GM18519 (cell line): Measurements from ENCODE around the gene SIRT5.
A peak's percentile ranks its signal among the peaks of the same experiment; 100 is the strongest.

Source experiments
- ATAC-seq: cut with Tn5 transposase; IDR thresholded peaks from one replicate; pipeline ENCODE4 v1.9.1; 2021; ENCODE audit warnings: mild to moderate bottlenecking, moderate library complexity; ENCODE audit not compliant: unreplicated experiment, low FRiP score

The SIRT5 gene

DNA sequence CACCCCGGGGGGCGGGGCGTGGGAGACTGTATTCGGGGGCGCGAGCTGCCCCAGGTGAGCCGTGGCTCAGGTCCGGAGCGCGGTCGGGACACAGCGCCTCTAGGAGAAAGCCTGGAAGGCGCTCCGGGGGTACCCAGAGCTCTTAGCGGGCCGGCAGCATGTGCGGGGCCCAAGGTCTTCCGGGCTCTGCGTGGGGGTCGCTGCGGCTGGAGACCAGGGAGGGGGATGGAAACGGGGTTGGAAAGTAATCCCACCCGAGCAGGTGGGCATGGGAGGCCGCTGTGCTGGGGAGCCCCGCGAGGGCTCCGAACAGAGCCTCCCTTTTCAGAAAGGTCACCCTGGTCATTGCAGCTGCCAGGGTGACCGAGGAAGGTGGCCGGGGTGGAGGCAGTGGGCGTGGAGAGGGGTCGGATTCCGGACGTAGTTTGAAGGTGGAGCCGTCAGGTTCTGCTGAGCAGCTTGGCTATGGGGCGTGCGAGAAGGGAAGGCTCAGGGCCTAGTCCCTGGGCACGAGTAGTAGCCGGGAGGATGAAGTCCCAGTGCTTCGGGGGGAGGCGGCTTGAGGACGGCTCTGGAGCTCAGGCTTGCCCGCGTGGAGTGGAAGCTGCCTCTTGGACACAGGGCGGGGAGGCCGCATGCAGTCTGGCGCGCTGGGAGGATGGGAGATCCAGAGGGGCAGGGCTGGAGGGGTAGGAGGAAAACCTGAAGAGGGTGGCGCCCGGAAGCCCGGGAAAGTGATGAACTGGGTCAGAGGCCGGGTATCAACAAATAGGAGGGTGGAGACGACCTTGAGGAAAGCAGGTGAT, at the start of gene SIRT5:
SIRT5 (plus strand) TSS at position 31 of the 806 bp plus-strand sequence. CDS start 9,510 bp downstream, outside the sequence.
- ATAC-seq: peak; percentile 39

DNA sequence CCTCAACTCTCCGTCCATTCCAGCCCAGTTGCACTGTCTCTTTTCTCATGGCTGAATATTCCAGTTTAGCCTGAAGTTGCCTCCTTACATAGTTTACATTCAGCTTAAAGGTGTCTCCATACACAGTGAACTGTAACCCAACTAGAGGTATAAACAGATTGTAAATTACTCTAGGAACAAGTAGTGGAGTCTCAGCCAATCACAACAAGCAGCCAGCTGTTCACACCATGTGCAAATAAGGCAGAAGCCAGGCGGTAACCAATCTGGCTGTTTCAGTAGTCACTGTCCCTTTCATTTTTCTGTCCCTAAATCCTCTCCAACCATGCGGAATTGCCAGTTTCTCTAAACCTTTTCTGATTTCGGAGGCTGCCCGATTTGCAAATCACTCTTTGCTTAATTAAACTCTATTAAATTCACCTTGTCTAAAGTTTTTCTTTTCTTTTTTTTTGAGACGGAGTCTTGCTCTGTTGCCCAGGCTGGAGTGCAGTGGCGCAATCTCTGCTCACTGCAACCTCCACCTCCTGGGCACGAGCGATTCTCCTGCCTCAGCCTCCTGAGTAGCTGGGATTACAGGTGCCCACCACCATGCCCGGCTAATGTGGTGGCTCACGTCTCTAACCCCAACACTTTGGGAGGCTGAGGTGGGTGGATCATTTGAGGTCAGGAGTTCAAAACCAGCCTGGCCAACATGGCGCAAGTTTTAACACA, 49.4 kb upstream of the SIRT5 start:
- no peak for ATAC-seq

DNA sequence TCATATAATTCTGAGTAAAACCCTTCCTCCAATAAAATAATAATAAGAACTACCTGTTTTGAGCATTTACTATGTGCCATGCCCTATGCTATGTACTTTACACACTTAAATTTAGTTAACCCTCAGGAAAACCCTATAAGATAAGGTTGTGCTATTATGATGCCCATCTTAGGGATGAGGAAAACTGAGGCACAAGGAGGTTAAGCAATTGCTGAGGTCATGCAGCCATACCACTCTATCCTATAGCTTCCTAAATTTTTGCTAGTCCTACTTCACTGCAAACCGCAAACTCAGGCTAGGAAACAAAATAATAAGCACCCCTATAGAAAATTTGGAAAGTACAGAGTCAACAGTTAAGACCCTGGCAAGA, 48.1 kb upstream of the SIRT5 start:
- ATAC-seq: no peak

DNA sequence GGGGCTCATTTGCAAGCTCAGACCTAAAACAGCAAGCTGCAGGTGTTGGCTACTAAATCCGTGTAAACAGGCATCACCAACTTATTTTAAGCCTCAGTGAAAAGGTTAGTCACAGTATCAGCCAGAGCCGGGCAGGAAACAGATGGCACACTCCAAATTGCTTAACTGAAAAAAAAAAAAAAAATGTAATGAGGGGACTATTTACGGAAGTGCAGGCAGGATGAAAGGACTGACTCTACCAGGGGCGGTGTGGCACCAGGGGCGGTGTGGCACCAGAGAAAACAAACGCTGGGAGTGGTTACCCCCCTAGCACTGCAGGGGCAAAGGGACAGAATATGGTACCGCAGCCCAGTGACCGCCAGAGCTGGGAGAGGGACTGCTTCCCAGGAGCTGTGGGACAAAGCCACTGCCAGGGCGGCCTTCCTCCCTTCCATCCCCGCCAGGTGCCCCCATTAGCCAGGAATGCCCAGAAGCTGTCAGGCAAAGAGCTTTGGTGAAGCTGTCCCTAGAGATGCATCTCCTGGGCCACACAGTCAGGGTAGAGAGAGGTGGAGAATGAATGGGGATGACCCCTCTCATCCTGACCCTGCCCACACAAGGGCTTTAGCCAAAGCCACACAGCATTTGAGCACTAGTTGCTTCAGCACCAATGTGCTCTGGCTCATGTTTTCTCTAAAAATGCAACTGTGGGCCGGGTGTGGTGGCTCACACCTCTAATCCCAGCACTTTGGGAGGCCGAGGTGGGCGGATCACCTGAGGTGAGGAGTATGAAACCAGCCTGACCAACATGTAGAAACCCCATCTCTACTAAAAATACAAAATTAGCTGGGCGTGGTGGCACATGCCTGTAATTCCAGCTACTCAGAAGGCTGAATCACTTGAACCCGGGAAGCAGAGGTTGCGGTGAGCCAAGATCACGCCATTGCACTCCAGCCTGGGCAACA, 47.4 kb upstream of the SIRT5 start:
- ATAC-seq: peak; percentile 58

DNA sequence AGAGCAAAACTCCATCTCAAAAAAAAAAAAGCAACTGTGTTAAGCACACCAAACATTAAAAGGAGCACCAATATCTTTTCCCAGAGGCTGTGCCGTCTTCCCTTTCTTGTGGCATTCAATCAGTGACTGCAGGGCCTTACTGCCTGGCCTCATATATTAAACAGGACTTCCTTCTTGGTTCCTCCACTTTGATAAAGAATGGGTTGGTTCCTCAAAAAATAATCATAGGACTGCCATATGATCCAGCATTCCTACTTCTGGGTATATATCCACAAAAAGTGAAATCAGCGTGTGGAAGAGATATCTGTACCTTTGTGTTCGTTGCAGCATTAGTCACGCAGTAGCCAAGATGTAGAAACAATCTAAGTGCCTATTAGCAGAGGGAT, 46.7 kb upstream of the SIRT5 start:
- no peak for ATAC-seq

- ATAC-seq: no peak
Measured at GRCh38 chr6:13528232-13528631, 46.2 kb upstream of the SIRT5 start.

- no peak for ATAC-seq
Measured at GRCh38 chr6:13528777-13529343, 45.5 kb upstream of the SIRT5 start.

DNA sequence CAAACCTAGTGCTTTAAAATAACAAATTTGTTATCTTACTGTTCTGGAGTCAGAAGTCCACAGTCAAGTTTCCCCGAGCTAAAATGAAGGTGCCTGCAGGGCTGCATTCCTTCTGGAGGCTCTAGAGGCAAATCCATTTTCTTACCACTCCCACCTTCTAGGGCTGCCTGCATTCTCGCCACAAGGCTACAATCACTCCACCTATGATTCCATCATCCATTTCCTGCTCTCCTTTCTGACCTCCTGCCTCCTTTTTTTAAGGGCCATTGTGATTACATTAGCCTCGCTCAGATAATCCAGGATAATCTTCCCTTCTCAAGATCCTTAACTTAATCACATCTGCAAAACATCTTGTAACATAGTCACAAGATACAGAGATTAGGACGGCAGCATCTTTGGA, 42.4 kb upstream of the SIRT5 start:
- no peak for ATAC-seq

DNA sequence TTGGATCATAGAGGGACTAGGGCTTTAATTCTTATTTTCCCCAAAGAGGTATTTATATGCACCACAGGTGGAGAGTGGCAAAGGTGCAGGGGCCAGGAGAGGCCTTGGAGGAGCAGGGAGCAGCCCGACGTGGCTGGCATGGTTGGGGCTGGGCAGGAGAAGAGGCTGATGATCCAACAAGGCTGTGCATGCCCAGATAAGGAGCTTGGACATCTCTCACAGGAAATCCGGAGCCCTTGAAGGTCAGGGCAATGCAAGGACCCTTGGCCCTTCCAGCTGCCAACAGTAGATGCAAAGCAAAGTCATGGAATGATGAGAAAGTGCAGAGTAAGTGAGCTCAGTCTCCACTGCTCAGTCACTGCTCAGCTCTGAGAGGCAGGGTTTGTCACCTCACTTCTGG, 39.9 kb upstream of the SIRT5 start:
- no peak for ATAC-seq

DNA sequence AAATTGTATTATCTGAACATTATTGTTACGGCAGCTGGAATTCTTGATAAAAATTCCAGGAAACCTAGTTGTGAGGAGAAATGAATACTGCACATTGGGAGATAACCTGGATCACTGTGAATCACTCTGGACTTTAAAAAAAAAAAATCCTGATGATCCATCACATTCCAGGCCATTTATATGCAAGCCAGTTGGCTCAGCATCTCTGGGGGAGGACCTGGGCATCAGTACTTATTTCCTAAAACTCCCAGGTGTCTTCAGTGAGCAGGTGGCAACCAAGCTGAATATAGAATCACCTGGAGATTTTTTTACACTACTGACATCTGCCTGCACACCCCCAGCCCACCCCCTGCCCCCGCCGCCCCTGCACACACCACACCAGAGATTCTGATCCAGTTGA, 39.1 kb upstream of the SIRT5 start:
- no peak for ATAC-seq

- ATAC-seq: no peak
Measured at GRCh38 chr6:13536796-13537526, 37.4 kb upstream of the SIRT5 start.

DNA sequence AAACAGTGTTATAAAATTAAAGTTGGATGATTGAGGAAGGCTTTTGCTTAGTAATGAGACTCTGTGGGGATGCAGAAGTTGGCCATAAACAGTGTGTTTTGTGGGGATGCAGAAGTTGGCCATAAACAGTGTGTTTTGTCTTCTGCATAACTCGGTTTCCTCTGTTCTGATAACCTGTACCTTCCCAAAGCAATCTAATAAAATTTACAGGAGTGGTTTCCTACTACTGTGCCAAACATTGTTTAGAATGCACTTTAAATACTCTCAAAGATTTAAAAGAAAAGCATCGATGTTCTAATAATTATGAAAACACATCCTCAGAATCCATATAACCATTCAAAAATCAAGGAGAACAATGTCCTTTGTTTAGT, 36.9 kb upstream of the SIRT5 start:
- ATAC-seq: no peak

DNA sequence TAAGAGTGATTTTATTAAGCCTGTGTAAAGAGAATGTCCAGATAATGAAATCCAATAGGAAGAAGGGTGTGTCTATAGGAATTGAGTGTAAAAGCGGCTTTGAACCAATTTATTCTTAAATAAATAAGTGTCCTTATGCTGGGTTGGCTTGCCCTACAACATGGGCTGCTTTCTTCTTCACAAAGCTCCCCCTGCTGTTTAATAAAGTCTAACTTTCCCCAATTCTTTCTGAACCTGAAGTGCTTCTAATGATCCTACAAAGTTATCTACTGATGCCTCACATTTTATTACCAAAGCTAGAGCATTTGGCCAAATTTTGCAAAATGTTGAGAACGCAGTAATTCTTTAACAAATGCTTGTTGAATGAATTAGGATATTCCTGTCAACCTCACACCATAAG, 36.3 kb upstream of the SIRT5 start:
- ATAC-seq: no peak

- ATAC-seq: no peak
Measured at GRCh38 chr6:13538600-13538999, 35.8 kb upstream of the SIRT5 start.

- no peak for ATAC-seq
Measured at GRCh38 chr6:13539572-13539971, 34.8 kb upstream of the SIRT5 start.

GRCh38 chr6:13541496-13541895, 32.9 kb upstream of the SIRT5 start:
- ATAC-seq: no peak

DNA sequence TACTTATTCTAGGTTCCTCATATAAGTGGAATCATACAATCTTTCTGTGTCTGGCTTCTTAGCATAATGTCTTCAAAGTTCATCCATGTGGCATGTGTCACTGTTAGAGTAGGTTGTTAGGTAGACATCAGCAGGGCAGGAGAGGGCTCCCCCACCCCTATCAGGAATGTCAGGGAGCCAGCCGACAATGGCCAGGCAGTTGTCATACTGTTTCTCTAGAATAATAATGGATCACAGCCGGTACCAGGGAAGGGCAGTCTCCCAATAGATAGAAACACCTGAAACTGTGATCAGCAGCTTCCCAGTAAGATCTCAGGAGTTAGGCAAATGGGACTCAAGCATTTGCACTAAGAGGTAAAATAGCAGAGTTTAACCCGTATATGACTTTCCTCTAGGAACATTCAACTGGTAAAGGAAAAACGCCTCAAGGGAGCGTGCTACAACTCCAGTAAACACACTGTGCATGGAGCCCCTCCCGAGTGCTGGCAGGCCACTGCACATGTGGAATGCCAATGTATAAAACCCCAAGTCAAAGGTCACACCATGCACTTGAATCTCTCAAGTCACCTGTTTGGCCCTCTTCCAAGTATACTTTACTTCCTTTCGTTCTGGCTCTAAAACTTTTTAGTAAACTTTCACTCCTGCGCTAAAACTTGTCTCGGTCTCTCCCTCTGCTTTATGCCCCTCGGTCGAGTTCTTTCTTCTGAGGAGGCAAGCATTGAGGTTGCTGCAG, 29.8 kb upstream of the SIRT5 start:
- no peak for ATAC-seq

- no peak for ATAC-seq
Measured at GRCh38 chr6:13545885-13546284, 28.5 kb upstream of the SIRT5 start.

GRCh38 chr6:13548500-13549210, 25.7 kb upstream of the SIRT5 start:
- no peak for ATAC-seq
